CD4-positive, CD25-positive, alpha-beta regulatory T cell (primary cell): ENCODE results near the gene ZWINT. TPM values are rescaled to one million over a fixed set of nuclear protein-coding genes. Genes with fewer than 3 reads are reported as not detected.

Experiments
- ATAC-seq, 2 donors: fragments of 150-1000 bp; cut with Tn5 transposase; one replicate each; pipeline ENCODE4 v1.10.0; 2021; ENCODE audit warnings: low read depth in 2 of 2, moderate number of reproducible peaks in 2 of 2, moderate library complexity in 1 of 2
- DNase-seq, 3 donors: peaks; one replicate each; pipeline versions ENCODE4 v3.0.0 to v3.0.0-alpha.2; 2012 to 2022; ENCODE audit warnings: mixed read lengths in 1 of 3
- H3K27ac ChIP-seq: one replicate; pipeline ENCODE4 v1.7.0; 2013; ENCODE audit warnings: mild to moderate bottlenecking, low read length; ENCODE audit not compliant: insufficient read depth, poor library complexity, severe bottlenecking
- H3K27me3 ChIP-seq: one replicate; pipeline ENCODE4 v1.7.0; 2013; ENCODE audit warnings: low read length; ENCODE audit not compliant: control insufficient read depth, insufficient read depth
- H3K36me3 ChIP-seq: one replicate; pipeline ENCODE4 v1.7.0; 2013; ENCODE audit warnings: mild to moderate bottlenecking, low read length, moderate library complexity; ENCODE audit not compliant: control insufficient read depth, insufficient read depth
- H3K4me1 ChIP-seq: 2 replicates; pipeline ENCODE4 v1.7.0; 2013; ENCODE audit warnings: mild to moderate bottlenecking, low read length; ENCODE audit not compliant: insufficient read depth, control insufficient read depth, poor library complexity, severe bottlenecking
- H3K4me3 ChIP-seq: one replicate; pipeline ENCODE4 v1.7.0; 2013; ENCODE audit warnings: low read depth, mild to moderate bottlenecking, low read length, moderate library complexity
- H3K9me3 ChIP-seq, 2 experiments: 1 replicate in 1 of 2; 2 replicates in 1 of 2; pipeline ENCODE4 v1.7.0; 2013; ENCODE audit warnings: low read length in 2 of 2, mild to moderate bottlenecking in 1 of 2, moderate library complexity in 1 of 2; ENCODE audit not compliant: control insufficient read depth in 2 of 2
- H3K27ac Mint-ChIP-seq, 3 donors: one replicate each; pipeline ENCODE4 v1.8.0; 2020 to 2022; ENCODE audit warnings: mild to moderate bottlenecking in 3 of 3, mixed read lengths in 3 of 3, moderate library complexity in 2 of 3
- H3K27me3 Mint-ChIP-seq: one replicate; pipeline ENCODE4 v1.8.0; 2022; ENCODE audit warnings: mild to moderate bottlenecking, mixed read lengths
- H3K36me3 Mint-ChIP-seq: one replicate; pipeline ENCODE4 v1.8.0; 2020; ENCODE audit warnings: mixed read lengths
- H3K4me1 Mint-ChIP-seq, 4 donors: one replicate each; pipeline ENCODE4 v1.8.0; 2020 to 2022; ENCODE audit warnings: mixed read lengths in 4 of 4, mild to moderate bottlenecking in 1 of 4
- H3K4me3 Mint-ChIP-seq, 4 donors: one replicate each; pipeline ENCODE4 v1.8.0; 2020 to 2022; ENCODE audit warnings: mild to moderate bottlenecking in 4 of 4, mixed read lengths in 4 of 4, moderate library complexity in 3 of 4
- H3K9me3 Mint-ChIP-seq, 7 donors: one replicate each; pipeline ENCODE4 v1.8.0; 2020 to 2022; ENCODE audit warnings: mixed read lengths in 7 of 7, mild to moderate bottlenecking in 3 of 7, moderate library complexity in 2 of 7
- polyA plus RNA-seq, 4 donors: library from polyadenylated mRNA; unstranded; fragments of 300-500 nt; fragmentation: Illumina TruSeq; gene quantifications; one replicate each; pipeline ENCODE4 v1.2.3, GENCODE V29; 2021
- total RNA-seq: library from RNA; stranded (reverse); gene quantifications from one replicate; pipeline ENCODE4 v1.2.3, GENCODE V29; 2022

ZWINT gene
- total and polyA plus RNA-seq, 5 donors from 2014 or later = 3.4 to 13.7 (median 10.0) TPM

- H3K4me3 ChIP-seq = no peak overlapping the region
- peaks cover 4% of the 10 kb centered on the region for H3K27me3 Mint-ChIP-seq
- no peaks in the 10 kb centered on the region for H3K4me1 Mint-ChIP-seq
- no peaks in the 10 kb centered on the region for H3K9me3 ChIP-seq
- H3K4me3 Mint-ChIP-seq = no peak overlapping the region
- no peak overlapping the region for H3K27ac ChIP-seq
- H3K36me3 ChIP-seq = no peaks in the 10 kb centered on the region
- H3K27ac Mint-ChIP-seq = no peak overlapping the region
- no peak for DNase-seq
- no peak for ATAC-seq
- no peaks in the 10 kb centered on the region for H3K4me1 ChIP-seq
- peaks cover 0 to 7% (median 0%) of the 10 kb centered on the region in 7 donors for H3K9me3 Mint-ChIP-seq
- H3K36me3 Mint-ChIP-seq = no peaks in the 10 kb centered on the region
- no peaks in the 10 kb centered on the region for H3K27me3 ChIP-seq
Measured at GRCh38 chr10:56317603-56318002, 43.5 kb downstream of the ZWINT start.

- Histone ChIP-seq H3K27ac (no peak overlapping the region), H3K27me3 (no peaks in the 10 kb centered on the region), H3K9me3 (no peaks in the 10 kb centered on the region), H3K4me3 (no peak overlapping the region), H3K36me3 (no peaks in the 10 kb centered on the region), H3K4me1 (no peaks in the 10 kb centered on the region)
- ATAC-seq (no peak), DNase-seq (no peak)
- Mint-ChIP-seq H3K4me3 (no peak overlapping the region), H3K27ac (no peak overlapping the region), H3K9me3 (peaks cover 0 to 7% (median 0%) of the 10 kb centered on the region in 7 donors), H3K36me3 (no peaks in the 10 kb centered on the region), H3K4me1 (no peaks in the 10 kb centered on the region), H3K27me3 (no peaks in the 10 kb centered on the region)
Measured at GRCh38 chr10:56316603-56317002, 44.5 kb downstream of the ZWINT start.
